Activated CD4-positive, alpha-beta T cell treated with anti-CD3 and anti-CD28 coated beads, Interleukin-2, Interleukin-6, amounts not matched to agents 100 ng/mL and 50 ng/mL, durations not matched to agents 16 hours and 8 hours (primary cell): Measurements from ENCODE around the gene BRAT1.
"Not testable (repeated sequence)": the region's sequence is repeated elsewhere in the genome, so short reads cannot be mapped to it uniquely, and the experiment has no call there.

Experiments used
- DNase-seq: peaks from one replicate; pipeline ENCODE4 v3.0.0-alpha.2; 2020

BRAT1 gene

GRCh38 chr7:2583798-2584580 lies 28.7 kb upstream of the BRAT1 start:
- DNase-seq, result no peak

GRCh38 chr7:2582006-2582735 lies 26.8 kb upstream of the BRAT1 start:
- no peak for DNase-seq

GRCh38 chr7:2580636-2581035 lies 25.3 kb upstream of the BRAT1 start:
- no peak for DNase-seq

- no peak for DNase-seq
Observed at GRCh38 chr7:2577914-2578680, 22.8 kb upstream of the BRAT1 start.

GRCh38 chr7:2576742-2577491 lies 21.6 kb upstream of the BRAT1 start:
- no peak for DNase-seq

GRCh38 chr7:2575733-2576340 lies 20.5 kb upstream of the BRAT1 start:
- DNase-seq, result no peak

- DNase-seq, result no peak
Observed at GRCh38 chr7:2575046-2575732, 19.9 kb upstream of the BRAT1 start.

- no peak for DNase-seq
Observed at GRCh38 chr7:2573761-2574160, 18.4 kb upstream of the BRAT1 start.

- DNase-seq, result no peak
Observed at GRCh38 chr7:2572101-2572842, 16.9 kb upstream of the BRAT1 start.

GRCh38 chr7:2571409-2571808 lies 16.1 kb upstream of the BRAT1 start:
- DNase-seq, result no peak

GRCh38 chr7:2570021-2570420 lies 14.7 kb upstream of the BRAT1 start:
- DNase-seq, result no peak

- no peak for DNase-seq
Observed at GRCh38 chr7:2569421-2569820, 14.1 kb upstream of the BRAT1 start.

GRCh38 chr7:2568521-2569223 lies 13.3 kb upstream of the BRAT1 start:
- no peak for DNase-seq

- DNase-seq, result no peak
Observed at GRCh38 chr7:2567679-2568278, 12.5 kb upstream of the BRAT1 start.

GRCh38 chr7:2566890-2567678 lies 11.8 kb upstream of the BRAT1 start:
- DNase-seq, result no peak

GRCh38 chr7:2566348-2566889 lies 11.1 kb upstream of the BRAT1 start:
- no peak for DNase-seq

GRCh38 chr7:2564970-2565540 lies 9.7 kb upstream of the BRAT1 start:
- DNase-seq, result no peak

GRCh38 chr7:2563955-2564354 lies 8.6 kb upstream of the BRAT1 start:
- DNase-seq, result not testable (repeated sequence)
